HG03135 (cell line): Measurements from ENCODE around the gene PTPRN.
A peak's percentile ranks its signal among the peaks of the same experiment; 100 is the strongest.

Experiments
- ATAC-seq: cut with Tn5 transposase; IDR thresholded peaks from one replicate; pipeline ENCODE4 v1.9.1; 2021; ENCODE audit warnings: mild to moderate bottlenecking, moderate library complexity; ENCODE audit not compliant: unreplicated experiment

PTPRN gene

DNA sequence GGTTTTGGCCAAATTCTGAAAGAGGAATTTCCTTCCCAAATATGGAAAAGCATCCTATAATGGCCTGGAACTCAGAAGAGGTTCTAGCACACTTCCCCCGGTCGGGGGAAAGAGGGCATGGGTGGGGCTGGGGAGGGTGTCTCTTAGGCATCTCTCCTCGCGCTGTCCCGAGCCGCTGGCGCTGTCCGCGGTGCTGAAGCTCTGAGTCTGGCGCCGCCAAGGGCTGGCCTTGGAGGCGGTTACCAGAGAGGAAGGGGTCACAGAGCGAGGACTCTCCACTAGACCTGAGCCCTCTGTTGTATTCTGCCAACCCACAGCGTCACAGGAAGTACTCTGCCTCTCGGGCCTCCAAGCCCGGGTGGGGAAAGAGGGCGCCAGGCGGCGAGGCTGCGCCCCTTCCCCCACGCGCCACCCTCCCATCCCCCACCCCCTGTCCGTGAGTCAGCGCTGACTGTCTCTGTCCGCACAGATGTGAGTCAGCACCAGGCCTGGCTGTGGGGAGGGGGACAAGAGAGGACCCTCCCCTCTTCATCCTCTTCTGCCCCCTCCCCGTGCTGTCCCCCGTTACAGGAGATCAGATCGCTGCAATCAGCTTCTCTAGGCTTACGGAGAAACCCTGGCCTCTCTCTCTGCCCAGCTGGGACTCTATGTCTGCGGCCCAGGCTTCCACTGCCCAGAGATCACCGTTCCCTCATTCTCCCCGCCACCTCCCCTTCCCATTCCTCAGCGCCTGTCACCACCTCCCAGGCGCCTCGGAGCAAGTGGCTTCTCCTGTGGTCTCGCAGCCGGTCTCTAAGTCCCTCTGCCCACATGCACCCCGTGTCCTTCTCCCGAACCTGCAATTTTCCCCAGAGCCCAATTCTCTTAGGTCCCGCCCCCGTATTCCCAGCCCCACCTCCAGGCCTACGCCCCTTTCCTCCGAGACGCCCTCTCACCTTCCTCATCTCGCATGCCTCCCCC is 779 bp downstream of the PTPRN start:
- no peak for ATAC-seq

DNA sequence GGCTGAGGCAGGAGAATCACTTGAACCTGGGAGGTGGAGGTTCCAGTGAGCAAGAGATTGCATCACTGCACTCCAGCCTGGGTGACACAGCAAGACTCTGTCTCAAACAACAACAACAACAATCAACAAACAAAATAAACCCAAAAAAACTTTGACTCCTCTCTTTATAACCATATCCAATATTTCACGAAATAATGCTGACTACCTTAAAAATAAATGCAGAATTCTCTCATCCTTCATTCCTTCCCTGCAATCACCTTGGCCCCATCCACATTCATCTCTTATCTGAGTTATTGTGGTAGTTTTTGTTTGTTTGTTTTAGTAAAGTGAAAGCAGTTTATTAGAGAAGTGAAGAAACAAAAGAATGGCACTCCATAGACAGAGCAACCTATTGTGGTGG is 3.2 kb downstream of the PTPRN start:
- ATAC-seq = no peak

DNA sequence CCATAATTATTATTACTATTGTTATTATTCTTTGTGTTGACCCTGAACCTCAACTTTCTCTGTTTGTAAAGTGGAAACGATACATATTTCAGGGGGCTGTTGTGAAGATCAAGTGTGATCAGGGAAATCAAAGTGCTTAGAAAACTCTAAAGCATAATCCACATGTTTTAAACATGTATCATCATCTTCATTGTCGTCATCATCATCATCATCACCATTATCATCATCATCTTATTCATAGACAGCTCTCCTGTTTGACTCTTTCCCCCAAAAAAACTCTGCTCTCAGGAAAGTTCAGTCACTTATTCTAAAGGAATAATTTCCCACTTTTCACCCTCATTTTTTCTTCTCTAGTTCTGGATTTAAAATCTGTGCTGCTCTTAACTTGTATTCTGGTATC is 5.0 kb downstream of the PTPRN start:
- no peak for ATAC-seq

DNA sequence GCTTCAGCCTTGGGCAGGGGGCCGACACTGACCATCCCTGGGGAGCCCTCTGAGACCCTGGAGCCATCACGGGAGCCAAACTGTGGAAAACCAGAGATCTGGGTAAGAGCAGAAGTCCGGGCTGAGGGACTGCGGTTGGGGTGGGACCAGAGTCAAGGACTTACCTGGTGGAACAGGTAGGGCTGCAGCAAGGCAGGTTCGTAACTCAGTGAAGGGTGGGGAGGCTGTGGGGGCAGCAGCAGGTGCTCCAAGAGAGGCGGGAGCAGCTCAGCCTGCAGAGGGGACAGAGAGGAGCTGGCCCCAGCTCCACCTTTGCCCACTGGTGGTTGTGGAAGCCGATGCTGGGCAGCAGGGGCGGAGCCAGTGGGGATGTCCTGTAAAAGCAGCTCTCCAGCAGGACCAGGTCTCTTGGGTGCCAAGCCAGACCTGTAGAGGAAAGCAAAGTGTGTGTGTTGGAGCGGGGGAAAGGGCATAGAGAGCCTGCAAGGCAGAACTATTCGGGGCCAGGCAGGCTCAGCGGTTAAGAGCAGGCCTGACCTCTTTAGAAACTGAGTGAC is 6.7 kb downstream of the PTPRN start:
- ATAC-seq = no peak

DNA sequence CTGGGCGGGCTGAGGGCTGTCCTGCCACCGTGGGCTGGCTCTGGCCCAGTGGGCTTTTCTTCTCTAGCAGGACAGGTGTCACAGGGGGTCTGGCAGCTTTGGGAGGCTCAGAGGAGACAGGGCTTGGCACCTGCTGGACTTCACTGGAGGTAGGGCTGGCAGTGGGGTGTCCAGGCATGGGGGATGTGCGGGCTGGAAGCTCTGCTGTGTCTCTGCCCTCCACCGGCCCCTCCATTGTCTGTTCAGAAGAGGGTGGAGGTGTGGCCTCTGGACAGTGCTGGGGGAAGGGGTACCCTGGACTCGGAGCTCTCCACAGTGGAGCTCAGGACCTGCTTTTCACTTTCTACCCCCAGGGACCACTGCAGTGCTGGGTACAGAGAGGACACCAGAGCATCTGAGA is 9.2 kb downstream of the PTPRN start:
- no peak for ATAC-seq

DNA sequence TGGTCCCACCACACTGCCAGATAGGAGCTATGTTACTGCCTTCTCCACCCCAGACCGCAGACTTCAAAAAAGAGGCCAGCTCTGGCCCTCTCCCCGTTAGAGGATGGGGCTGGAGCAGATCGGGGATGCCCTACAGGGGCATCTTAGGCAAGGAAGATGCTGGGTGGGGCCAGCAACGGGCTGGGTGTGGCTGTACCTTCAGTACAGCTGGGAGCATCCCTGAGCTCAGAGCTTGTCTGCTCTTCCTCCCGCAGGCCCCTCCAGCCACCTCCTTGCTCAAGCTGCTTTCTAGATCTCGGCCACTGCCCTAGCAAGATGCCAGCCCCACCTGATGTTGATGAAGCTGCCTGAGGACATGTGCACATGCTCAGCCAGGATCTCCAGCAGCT is 9.8 kb downstream of the PTPRN start:
- ATAC-seq = no peak

DNA sequence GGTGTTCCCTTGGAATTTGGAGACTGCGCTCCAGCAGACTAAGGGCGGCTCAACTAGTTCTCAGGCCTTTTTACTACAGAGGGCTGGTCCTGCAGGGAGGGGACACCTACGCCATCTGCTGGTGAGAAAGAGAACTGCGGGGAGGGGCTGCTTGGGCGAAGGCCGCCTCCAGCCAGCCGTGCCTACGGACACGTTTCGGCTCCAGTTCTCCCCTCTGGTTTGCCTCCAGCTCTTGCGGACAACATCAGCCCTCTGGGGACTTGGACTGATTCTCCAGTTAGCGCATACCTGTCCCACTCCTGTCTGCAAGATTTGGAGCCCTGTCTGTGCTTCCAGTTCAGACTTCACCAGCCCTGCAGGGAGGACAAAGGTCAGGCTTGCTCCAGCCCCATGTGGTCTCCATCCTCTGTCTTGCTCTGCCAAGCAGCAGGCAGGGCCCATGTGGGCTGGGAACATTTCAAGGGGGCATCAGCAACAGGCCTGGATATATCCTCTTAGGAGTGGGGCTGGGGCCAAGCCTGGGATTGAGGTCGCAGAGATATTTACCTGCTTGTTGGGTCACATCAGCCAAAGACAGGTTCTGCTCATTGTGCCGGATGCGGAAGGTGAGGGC is 10.3 kb downstream of the PTPRN start:
- peak; percentile 37 for ATAC-seq

DNA sequence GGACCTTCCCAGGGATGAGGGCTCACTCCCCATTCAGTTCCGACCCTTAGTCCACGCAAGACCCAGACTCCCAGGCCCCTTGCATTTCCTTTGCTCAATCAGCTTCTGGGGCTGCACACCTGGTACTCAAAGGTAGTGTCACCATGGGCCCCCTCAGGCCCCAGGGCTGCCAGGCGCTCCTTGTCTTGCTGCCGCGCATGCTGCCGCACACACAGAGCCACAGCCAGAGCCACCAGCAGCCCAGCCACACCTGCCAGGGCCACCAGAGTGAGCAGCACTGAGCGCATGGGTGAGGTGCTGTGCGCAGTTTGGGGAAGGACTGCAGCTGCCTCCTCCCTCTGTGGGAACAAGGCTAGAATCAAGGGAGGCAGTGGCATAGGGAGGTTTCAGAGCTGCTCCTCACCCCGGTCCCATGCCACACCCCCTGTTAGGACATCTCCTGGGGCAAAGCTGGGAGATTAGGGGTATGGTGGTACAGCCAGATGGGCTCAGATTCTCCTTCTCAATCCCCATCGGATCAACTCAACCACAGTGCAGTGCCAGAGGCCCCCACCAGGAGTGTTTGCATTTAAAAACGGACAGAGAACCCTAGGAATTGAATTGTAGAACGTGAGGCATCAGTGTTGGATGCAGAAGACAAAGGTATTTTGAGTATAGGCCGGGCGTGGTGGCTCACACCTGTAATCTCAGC is 11.3 kb downstream of the PTPRN start:
- ATAC-seq = no peak

DNA sequence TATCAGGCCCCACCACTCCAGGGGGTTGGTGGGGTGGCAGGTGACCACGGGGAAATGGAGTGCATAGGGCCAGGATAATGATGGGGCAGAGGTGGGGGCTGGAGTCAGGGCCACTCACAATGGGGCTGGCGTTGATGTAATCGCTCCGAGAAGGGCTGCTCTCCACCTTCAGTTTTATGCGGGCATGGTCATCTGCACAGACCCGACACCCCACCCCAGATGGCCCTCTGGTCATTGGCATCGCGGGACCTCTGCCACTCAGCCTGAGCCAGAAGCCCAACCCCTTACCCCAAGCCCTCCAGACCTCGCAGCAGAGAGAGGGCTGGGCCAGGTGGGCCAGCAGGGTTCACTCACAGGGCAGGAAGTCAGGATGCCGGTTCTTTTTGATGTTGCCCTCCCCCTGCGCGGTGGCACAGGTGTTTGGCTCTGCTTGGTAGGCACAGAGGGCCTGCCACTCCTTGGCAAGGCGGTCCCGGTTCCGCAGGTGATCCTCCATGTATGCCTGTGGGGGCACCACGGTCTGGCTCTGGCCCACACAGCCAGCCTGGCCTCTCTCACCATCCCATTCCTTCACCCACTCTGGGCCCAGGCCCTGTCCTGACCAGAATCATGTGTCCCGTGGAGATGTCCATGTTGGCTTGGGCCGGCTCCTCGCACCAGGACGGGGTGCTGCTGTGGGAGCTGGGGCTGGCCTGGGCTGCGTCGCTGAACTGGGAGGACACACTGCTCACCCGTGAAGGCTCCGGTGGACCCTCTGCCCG is 12.4 kb downstream of the PTPRN start:
- no peak for ATAC-seq

DNA sequence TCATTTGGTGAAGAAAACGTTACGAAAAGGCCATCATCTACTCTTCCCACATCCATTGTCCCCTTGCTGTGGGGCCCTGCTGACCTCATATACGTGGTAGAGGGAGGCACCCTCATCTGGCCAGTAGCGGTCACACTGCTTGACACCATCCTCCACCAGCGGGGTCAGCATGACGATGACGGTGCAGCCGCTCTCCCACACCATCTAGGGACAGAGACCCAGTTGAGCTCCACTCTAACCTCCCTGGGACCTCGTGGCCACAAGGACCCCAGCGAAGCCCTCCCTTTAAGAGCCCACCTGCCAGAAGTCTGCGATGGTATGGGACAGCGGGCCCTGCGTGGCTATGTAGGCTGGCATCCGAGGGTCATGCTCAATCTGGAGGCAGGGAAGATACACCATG is 13.1 kb downstream of the PTPRN start:
- no peak for ATAC-seq

- peak; percentile 88 for ATAC-seq
Observed at GRCh38 chr2:219294356-219295351, 14.5 kb downstream of the PTPRN start.

- no peak for ATAC-seq
Observed at GRCh38 chr2:219293736-219294231, 15.4 kb downstream of the PTPRN start.

- ATAC-seq = no peak
Observed at GRCh38 chr2:219292616-219293015, 16.6 kb downstream of the PTPRN start.

- no peak for ATAC-seq
Observed at GRCh38 chr2:219291910-219292490, 17.2 kb downstream of the PTPRN start.

GRCh38 chr2:219291394-219291793 is 17.8 kb downstream of the PTPRN start:
- no peak for ATAC-seq

DNA sequence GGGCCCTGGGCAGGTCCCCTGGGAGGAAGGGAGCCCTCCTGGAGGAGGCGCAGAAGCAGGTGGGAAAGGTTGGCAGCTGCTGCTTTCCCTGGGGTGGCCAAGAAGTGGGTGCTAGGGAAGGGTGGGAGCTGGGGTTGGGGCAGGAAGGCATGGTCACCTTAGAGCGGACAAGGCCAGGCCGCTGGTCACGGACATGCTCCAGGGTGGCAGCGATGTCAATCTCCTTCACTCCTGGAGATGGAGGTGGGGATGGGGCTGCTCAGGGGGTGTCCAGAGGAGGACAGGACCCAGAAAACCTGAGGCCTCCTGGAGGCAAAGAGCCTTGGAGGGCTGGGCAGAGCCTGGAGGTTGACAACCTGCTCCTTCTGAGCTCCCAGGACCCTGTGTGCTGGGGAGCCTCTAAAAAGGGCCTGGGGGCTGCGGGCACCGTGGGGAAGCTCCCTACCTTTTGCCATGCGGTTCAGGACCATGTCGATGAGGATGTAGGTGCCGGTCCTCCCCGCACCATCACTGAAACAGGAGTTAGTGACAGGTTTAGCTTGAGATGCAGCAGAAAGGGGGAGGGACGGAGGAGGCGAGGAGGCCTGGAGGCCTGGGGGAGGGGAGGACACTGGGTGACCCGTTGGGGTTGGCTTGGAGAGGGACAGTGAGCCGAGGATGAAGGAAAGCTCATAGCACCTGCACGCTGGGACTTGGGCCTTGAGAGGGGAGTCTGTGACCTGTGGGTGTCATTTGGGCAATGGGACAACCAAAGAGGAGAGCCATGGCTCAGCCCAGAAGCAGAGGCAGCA is 18.6 kb downstream of the PTPRN start:
- no peak for ATAC-seq

GRCh38 chr2:219289537-219290361 is 19.5 kb downstream of the PTPRN start:
- no peak for ATAC-seq
